ENCODE data around the gene DNAL1. TPM values are rescaled to one million over a fixed set of nuclear protein-coding genes. Genes with fewer than 3 reads are reported as not detected.
A peak's percentile ranks its signal among the peaks of the same experiment; 100 is the strongest.

The DNAL1 gene
- total and polyA plus RNA-seq, 10 of the 15 experiments (the other 5 are each of a cell fraction or from before 2014, with no cell fraction given), result 2.4 to 18.2 (median 7.4) TPM

- TF ChIP-seq, protein P1, sequence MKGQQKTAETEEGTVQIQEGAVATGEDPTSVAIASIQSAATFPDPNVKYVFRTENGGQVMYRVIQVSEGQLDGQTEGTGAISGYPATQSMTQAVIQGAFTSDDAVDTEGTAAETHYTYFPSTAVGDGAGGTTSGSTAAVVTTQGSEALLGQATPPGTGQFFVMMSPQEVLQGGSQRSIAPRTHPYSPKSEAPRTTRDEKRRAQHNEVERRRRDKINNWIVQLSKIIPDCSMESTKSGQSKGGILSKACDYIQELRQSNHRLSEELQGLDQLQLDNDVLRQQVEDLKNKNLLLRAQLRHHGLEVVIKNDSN (IDR thresholded peaks at IDR 0.05; ENCODE audit: borderline replicate concordance, extremely low read length, insufficient read depth, low read depth, low read length), result no peak
- TF ChIP-seq EGR1 (IDR thresholded peaks at IDR 0.05; ENCODE audit: borderline replicate concordance in 1 of 2, low read depth in 2 of 2, low read length in 2 of 2) (no peak), CREM (IDR thresholded peaks at IDR 0.05; ENCODE audit: low read depth) (no peak), NFIC (IDR thresholded peaks at IDR 0.05; ENCODE audit: low read depth, low read length) (0 out of 2 replicates have a peak, but pooled peaks have one; percentile 22), FOS (IDR thresholded peaks at IDR 0.05; ENCODE audit: borderline replicate concordance, extremely low read depth, insufficient read length) (no peak), YY1 (IDR thresholded peaks at IDR 0.05; ENCODE audit: low read depth, low read length) (no peak), SIX5 (IDR thresholded peaks at IDR 0.05; ENCODE audit: low read depth, low read length, severe bottlenecking) (no peak), CEBPB (IDR thresholded peaks at IDR 0.05; ENCODE audit: borderline replicate concordance in 1 of 2, low read depth in 2 of 2, low read length in 2 of 2) (no peak), RELA (IDR thresholded peaks at IDR 0.05; ENCODE audit: borderline replicate concordance, partially characterized antibody) (no peak), ZNF687 (IDR thresholded peaks at IDR 0.05) (no peak), CUX1 (IDR thresholded peaks at IDR 0.05; ENCODE audit: insufficient replicate concordance, low read depth, low read length) (no peak), MYB (IDR thresholded peaks at IDR 0.05; ENCODE audit: borderline replicate concordance, low read depth, low read length) (no peak)
- TF ChIP-seq, protein P2, sequence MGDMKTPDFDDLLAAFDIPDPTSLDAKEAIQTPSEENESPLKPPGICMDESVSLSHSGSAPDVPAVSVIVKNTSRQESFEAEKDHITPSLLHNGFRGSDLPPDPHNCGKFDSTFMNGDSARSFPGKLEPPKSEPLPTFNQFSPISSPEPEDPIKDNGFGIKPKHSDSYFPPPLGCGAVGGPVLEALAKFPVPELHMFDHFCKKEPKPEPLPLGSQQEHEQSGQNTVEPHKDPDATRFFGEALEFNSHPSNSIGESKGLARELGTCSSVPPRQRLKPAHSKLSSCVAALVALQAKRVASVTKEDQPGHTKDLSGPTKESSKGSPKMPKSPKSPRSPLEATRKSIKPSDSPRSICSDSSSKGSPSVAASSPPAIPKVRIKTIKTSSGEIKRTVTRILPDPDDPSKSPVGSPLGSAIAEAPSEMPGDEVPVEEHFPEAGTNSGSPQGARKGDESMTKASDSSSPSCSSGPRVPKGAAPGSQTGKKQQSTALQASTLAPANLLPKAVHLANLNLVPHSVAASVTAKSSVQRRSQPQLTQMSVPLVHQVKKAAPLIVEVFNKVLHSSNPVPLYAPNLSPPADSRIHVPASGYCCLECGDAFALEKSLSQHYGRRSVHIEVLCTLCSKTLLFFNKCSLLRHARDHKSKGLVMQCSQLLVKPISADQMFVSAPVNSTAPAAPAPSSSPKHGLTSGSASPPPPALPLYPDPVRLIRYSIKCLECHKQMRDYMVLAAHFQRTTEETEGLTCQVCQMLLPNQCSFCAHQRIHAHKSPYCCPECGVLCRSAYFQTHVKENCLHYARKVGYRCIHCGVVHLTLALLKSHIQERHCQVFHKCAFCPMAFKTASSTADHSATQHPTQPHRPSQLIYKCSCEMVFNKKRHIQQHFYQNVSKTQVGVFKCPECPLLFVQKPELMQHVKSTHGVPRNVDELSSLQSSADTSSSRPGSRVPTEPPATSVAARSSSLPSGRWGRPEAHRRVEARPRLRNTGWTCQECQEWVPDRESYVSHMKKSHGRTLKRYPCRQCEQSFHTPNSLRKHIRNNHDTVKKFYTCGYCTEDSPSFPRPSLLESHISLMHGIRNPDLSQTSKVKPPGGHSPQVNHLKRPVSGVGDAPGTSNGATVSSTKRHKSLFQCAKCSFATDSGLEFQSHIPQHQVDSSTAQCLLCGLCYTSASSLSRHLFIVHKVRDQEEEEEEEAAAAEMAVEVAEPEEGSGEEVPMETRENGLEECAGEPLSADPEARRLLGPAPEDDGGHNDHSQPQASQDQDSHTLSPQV (IDR thresholded peaks at IDR 0.05), result no peak
Measured at GRCh38 chr14:73663548-73664212, 18.9 kb downstream of the DNAL1 start (continued).

Data from GM12878 (cell line).